Testis (tissue), 2 donors: Measurements from ENCODE around the gene PAX1.

Source experiments
- POLR2A ChIP-seq: fragments of 450-650 bp; IDR thresholded peaks from one replicate; pipeline ENCODE4 v1.6.1; 2017; ENCODE audit warnings: antibody characterized with exemption, mild to moderate bottlenecking, moderate library complexity
- TF ChIP-seq, protein P1 (sequence below), 3 experiments: fragments of 450-650 bp in 2 of 3; fragments of 200-600 bp in 1 of 3; sonication (generic) in 1 of 3; IDR thresholded peaks; one replicate each; pipeline ENCODE4 v1.5.1; 2016 to 2019; ENCODE audit warnings: antibody characterized with exemption in 3 of 3, mild to moderate bottlenecking in 2 of 3, moderate library complexity in 1 of 3

GRCh38 chr20:21712443-21713059 lies 7.1 kb downstream of the PAX1 start:
- TF ChIP-seq, protein P1, sequence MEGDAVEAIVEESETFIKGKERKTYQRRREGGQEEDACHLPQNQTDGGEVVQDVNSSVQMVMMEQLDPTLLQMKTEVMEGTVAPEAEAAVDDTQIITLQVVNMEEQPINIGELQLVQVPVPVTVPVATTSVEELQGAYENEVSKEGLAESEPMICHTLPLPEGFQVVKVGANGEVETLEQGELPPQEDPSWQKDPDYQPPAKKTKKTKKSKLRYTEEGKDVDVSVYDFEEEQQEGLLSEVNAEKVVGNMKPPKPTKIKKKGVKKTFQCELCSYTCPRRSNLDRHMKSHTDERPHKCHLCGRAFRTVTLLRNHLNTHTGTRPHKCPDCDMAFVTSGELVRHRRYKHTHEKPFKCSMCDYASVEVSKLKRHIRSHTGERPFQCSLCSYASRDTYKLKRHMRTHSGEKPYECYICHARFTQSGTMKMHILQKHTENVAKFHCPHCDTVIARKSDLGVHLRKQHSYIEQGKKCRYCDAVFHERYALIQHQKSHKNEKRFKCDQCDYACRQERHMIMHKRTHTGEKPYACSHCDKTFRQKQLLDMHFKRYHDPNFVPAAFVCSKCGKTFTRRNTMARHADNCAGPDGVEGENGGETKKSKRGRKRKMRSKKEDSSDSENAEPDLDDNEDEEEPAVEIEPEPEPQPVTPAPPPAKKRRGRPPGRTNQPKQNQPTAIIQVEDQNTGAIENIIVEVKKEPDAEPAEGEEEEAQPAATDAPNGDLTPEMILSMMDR (IDR thresholded peaks at IDR 0.05), result no peak
- TF ChIP-seq POLR2A, result no peak
